WTC11 (cell line): Measurements from ENCODE around the gene LRRC74B. TPM values are rescaled to one million over a fixed set of nuclear protein-coding genes. Genes with fewer than 3 reads are reported as not detected.
"Not testable (repeated sequence)": the region's sequence is repeated elsewhere in the genome, so short reads cannot be mapped to it uniquely, and the experiment has no call there.

Experiments
- ATAC-seq: fragments of 200-7000 bp; cut with Tn5 transposase; 2 replicates; pipeline ENCODE4 v1.10.0; 2021; ENCODE audit warnings: mild to moderate bottlenecking, moderate library complexity
- CTCF ChIA-PET: fragments of 300-600 bp; sonication (Branson Sonifier 250); formaldehyde crosslinking; loops from one replicate; lab custom pipeline; 2021; ENCODE audit warnings: antibody characterized with exemption; lab: Charles Lee
- POLR2A ChIA-PET: fragments of 350-600 bp; sonication (Branson Sonifier 250); formaldehyde crosslinking; loops from one replicate; lab custom pipeline; 2021; ENCODE audit warnings: antibody characterized with exemption; lab: Charles Lee
- DNase-seq: peaks from one replicate; pipeline ENCODE4 v3.0.0; 2021; ENCODE audit warnings: low spot score
- H3K27ac Mint-ChIP-seq: 2 replicates; pipeline ENCODE4 v1.8.0; 2021; ENCODE audit warnings: mixed read lengths
- H3K27me3 Mint-ChIP-seq: 2 replicates; pipeline ENCODE4 v1.8.0; 2021; ENCODE audit warnings: low read depth, mild to moderate bottlenecking, moderate library complexity, mixed read lengths
- H3K36me3 Mint-ChIP-seq: 2 replicates; pipeline ENCODE4 v1.8.0; 2021; ENCODE audit warnings: mixed read lengths
- H3K4me1 Mint-ChIP-seq: 2 replicates; pipeline ENCODE4 v1.8.0; 2022; ENCODE audit warnings: mixed read lengths
- H3K4me3 Mint-ChIP-seq: 2 replicates; pipeline ENCODE4 v1.8.0; 2021; ENCODE audit warnings: mild to moderate bottlenecking, moderate library complexity, mixed read lengths
- H3K9me3 Mint-ChIP-seq: 2 replicates; pipeline ENCODE4 v1.8.0; 2021; ENCODE audit warnings: mixed read lengths
- CREM ChIP-seq: sonication (generic); formaldehyde crosslinking; IDR thresholded peaks from 2 replicates; pipeline ENCODE4 v1.8.1; 2022; ENCODE audit warnings: mild to moderate bottlenecking, missing genetic modification reagents, moderate library complexity
- ERG ChIP-seq: fragments of 250-450 bp; sonication (Bioruptor Pico); IDR thresholded peaks from 2 replicates; pipeline ENCODE4 v1.8.0; 2021; ENCODE audit warnings: mild to moderate bottlenecking
- ETV6 ChIP-seq: sonication (generic); formaldehyde crosslinking; IDR thresholded peaks from 2 replicates; pipeline ENCODE4 v1.8.1; 2022; ENCODE audit warnings: mild to moderate bottlenecking, missing genetic modification reagents
- GRHL2 ChIP-seq: fragments of 250-450 bp; sonication (Bioruptor Pico); IDR thresholded peaks from 2 replicates; pipeline ENCODE4 v1.8.0; 2022; ENCODE audit warnings: mild to moderate bottlenecking, moderate library complexity; ENCODE audit not compliant: insufficient replicate concordance, severe bottlenecking
- GTF2I ChIP-seq: fragments of 250-450 bp; sonication (Bioruptor Pico); conservative IDR thresholded peaks from 2 replicates; pipeline ENCODE4 v1.4.0; 2021; ENCODE audit warnings: mild to moderate bottlenecking
- HMGA2 ChIP-seq: fragments of 250-450 bp; sonication (Bioruptor Pico); IDR thresholded peaks from 2 replicates; pipeline ENCODE4 v1.4.0; 2021; ENCODE audit warnings: mild to moderate bottlenecking, moderate library complexity
- JAZF1 ChIP-seq: fragments of 250-450 bp; sonication (Bioruptor Pico); IDR thresholded peaks from 2 replicates; pipeline ENCODE4 v1.9.0; 2021; ENCODE audit warnings: moderate library complexity, mild to moderate bottlenecking, inconsistent platforms
- MXD4 ChIP-seq: fragments of 250-450 bp; sonication (Bioruptor Pico); IDR thresholded peaks from 2 replicates; pipeline ENCODE4 v1.8.0; 2021; ENCODE audit warnings: mild to moderate bottlenecking, moderate library complexity, borderline replicate concordance
- NR3C1 ChIP-seq: sonication (generic); formaldehyde crosslinking; conservative IDR thresholded peaks from 2 replicates; pipeline ENCODE4 v1.8.1; 2023; ENCODE audit warnings: low read depth, mild to moderate bottlenecking, missing genetic modification reagents
- SOX15 ChIP-seq: fragments of 250-450 bp; sonication (Bioruptor Pico); IDR thresholded peaks from 2 replicates; pipeline ENCODE4 v1.9.0; 2021; ENCODE audit warnings: mild to moderate bottlenecking
- TEAD4 ChIP-seq: sonication (generic); formaldehyde crosslinking; IDR thresholded peaks from 2 replicates; pipeline ENCODE4 v1.8.0; 2022; ENCODE audit warnings: mild to moderate bottlenecking, missing genetic modification reagents
- ZNF512 ChIP-seq: sonication (generic); formaldehyde crosslinking; IDR thresholded peaks from 2 replicates; pipeline ENCODE4 v1.8.1; 2022; ENCODE audit warnings: missing genetic modification reagents, borderline replicate concordance
- total RNA-seq: library from RNA; stranded (reverse); gene quantifications from 3 replicates; pipeline ENCODE4 v1.2.3, GENCODE V29; 2021
- TF ChIP-seq, protein P1 (sequence below): sonication (generic); formaldehyde crosslinking; IDR thresholded peaks from 2 replicates; pipeline ENCODE4 v1.8.1; 2023; ENCODE audit warnings: mild to moderate bottlenecking, missing genetic modification reagents, borderline replicate concordance
- TF ChIP-seq, protein P2 (sequence below): fragments of 200-600 bp; IDR thresholded peaks from 2 replicates; pipeline ENCODE4 v1.8.0; 2022; ENCODE audit warnings: antibody characterized with exemption

LRRC74B gene
- total RNA-seq, 1 experiment from 2014 or later, result not detected

GRCh38 chr22:21095773-21096107 lies 50.0 kb downstream of the LRRC74B start (continued):
- TF ChIP-seq SOX15 (CRISPR knock-in tag) (no peak), CREM (CRISPR knock-in tag) (no peak), ETV6 (CRISPR knock-in tag) (no peak), NR3C1 (no peak), MXD4 (CRISPR knock-in tag) (no peak), GRHL2 (CRISPR knock-in tag) (no peak), HMGA2 (CRISPR knock-in tag) (no peak), JAZF1 (CRISPR knock-in tag) (no peak)

DNA sequence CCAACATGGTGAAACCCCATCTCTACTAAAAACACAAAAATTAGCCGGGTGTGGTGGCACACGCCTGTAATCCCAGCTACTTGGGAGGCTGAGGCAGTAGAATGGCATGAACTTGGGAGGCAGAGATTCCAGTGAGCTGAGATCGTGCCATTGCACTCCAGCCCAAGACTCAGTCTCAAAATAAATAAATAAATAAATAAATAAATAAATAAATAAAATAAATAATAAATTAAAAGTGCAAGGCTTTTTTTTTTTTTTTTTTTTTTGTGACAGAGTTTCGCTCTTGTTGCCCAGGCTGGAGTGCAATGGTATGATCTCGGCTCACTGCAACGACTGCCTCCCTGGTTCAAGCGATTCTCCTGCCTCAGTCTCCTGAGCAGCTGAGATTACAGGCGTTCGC lies 51.1 kb downstream of the LRRC74B start:
- DNase-seq, ATAC-seq, H3K9me3 Mint-ChIP-seq, POLR2A ChIA-PET, CTCF ChIA-PET, H3K36me3 Mint-ChIP-seq, H3K4me3 Mint-ChIP-seq: not testable (repeated sequence)
- Mint-ChIP-seq H3K27me3 (peaks cover 13% of the 10 kb centered on the region), H3K4me1 (peaks cover 11% of the 10 kb centered on the region)
- peak; percentile 19; the same call in 1 of the 2 replicates for TF ChIP-seq HMGA2 (CRISPR knock-in tag)
- TF ChIP-seq, all 79 proteins: peak for 1; not testable (repeated sequence) for 78
- not testable (repeated sequence) for H3K27ac Mint-ChIP-seq

DNA sequence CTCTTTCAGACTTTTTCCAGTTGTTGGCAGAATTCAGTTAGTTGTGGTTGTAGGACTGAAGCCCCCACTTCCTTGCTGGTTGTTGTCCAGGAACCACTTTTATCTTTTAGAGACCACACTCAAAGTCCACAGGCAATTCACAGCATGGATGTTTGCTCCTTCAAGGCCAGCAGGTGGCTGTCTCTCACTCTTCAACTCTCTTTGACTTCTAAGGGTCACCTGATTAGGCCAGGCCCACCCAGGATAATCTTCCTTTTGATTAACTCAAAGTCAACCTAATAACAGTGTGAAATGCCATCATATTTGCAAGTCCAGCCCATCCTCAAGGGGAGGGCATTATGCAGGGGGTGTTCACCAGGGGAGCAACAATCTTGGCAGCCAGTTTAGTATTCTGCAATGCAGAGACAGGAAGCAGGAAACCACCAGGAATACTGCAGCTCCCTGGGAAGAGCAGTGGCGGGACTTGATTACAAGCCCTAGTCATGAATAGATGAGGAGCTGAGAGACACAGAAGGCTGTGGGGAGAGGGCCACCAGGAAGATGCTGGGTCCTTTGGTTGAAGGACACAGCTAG lies 52.4 kb downstream of the LRRC74B start:
- H3K27me3 Mint-ChIP-seq, result peaks cover 21% of the 10 kb centered on the region
- peak; percentile 77; the same call in 1 of the 2 replicates for TF ChIP-seq GTF2I (CRISPR knock-in tag)
- TF ChIP-seq, protein P1, sequence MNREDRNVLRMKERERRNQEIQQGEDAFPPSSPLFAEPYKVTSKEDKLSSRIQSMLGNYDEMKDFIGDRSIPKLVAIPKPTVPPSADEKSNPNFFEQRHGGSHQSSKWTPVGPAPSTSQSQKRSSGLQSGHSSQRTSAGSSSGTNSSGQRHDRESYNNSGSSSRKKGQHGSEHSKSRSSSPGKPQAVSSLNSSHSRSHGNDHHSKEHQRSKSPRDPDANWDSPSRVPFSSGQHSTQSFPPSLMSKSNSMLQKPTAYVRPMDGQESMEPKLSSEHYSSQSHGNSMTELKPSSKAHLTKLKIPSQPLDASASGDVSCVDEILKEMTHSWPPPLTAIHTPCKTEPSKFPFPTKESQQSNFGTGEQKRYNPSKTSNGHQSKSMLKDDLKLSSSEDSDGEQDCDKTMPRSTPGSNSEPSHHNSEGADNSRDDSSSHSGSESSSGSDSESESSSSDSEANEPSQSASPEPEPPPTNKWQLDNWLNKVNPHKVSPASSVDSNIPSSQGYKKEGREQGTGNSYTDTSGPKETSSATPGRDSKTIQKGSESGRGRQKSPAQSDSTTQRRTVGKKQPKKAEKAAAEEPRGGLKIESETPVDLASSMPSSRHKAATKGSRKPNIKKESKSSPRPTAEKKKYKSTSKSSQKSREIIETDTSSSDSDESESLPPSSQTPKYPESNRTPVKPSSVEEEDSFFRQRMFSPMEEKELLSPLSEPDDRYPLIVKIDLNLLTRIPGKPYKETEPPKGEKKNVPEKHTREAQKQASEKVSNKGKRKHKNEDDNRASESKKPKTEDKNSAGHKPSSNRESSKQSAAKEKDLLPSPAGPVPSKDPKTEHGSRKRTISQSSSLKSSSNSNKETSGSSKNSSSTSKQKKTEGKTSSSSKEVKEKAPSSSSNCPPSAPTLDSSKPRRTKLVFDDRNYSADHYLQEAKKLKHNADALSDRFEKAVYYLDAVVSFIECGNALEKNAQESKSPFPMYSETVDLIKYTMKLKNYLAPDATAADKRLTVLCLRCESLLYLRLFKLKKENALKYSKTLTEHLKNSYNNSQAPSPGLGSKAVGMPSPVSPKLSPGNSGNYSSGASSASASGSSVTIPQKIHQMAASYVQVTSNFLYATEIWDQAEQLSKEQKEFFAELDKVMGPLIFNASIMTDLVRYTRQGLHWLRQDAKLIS (CRISPR knock-in tag), result no peak
- CTCF ChIA-PET, result interaction anchor here (1.4 to 1.5 kb wide), 2 partner anchors 77 to 140 kb away, joined by 5 to 7 read pairs; no protein-coding TSS in a partner anchor
- no peaks in the 10 kb centered on the region for H3K36me3 Mint-ChIP-seq
- POLR2A ChIA-PET, result no interaction called here
- 0 out of 2 replicates have a peak, but pooled peaks cover 4% of the 10 kb centered on the region for H3K9me3 Mint-ChIP-seq
- DNase-seq (no peak), ATAC-seq (no peak)
- no peak overlapping the region for H3K27ac Mint-ChIP-seq
- peaks cover 18% of the 10 kb centered on the region for H3K4me1 Mint-ChIP-seq
- H3K4me3 Mint-ChIP-seq, result no peak overlapping the region

GRCh38 chr22:21099578-21099977 lies 53.8 kb downstream of the LRRC74B start:
- Mint-ChIP-seq H3K27me3 (peaks cover 21% of the 10 kb centered on the region), H3K36me3 (no peaks in the 10 kb centered on the region), H3K27ac (no peak overlapping the region), H3K9me3 (0 out of 2 replicates have a peak, but pooled peaks cover 4% of the 10 kb centered on the region), H3K4me1 (peaks cover 19% of the 10 kb centered on the region), H3K4me3 (no peak overlapping the region)
- CTCF ChIA-PET, result interaction anchor here (0.6 to 5.1 kb wide), 5 partner anchors 43 to 296 kb away, joined by 3 to 55 read pairs (median 3); no protein-coding TSS in a partner anchor
- ATAC-seq, result no peak
- POLR2A ChIA-PET, result no interaction called here
- DNase-seq, result no peak
- TF ChIP-seq MXD4 (CRISPR knock-in tag) (no peak), ERG (no peak), ZNF512 (CRISPR knock-in tag) (no peak), TEAD4 (CRISPR knock-in tag) (no peak)
- TF ChIP-seq, protein P2, sequence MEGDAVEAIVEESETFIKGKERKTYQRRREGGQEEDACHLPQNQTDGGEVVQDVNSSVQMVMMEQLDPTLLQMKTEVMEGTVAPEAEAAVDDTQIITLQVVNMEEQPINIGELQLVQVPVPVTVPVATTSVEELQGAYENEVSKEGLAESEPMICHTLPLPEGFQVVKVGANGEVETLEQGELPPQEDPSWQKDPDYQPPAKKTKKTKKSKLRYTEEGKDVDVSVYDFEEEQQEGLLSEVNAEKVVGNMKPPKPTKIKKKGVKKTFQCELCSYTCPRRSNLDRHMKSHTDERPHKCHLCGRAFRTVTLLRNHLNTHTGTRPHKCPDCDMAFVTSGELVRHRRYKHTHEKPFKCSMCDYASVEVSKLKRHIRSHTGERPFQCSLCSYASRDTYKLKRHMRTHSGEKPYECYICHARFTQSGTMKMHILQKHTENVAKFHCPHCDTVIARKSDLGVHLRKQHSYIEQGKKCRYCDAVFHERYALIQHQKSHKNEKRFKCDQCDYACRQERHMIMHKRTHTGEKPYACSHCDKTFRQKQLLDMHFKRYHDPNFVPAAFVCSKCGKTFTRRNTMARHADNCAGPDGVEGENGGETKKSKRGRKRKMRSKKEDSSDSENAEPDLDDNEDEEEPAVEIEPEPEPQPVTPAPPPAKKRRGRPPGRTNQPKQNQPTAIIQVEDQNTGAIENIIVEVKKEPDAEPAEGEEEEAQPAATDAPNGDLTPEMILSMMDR, result no peak
